Suppressor macrophage (primary cell): Measurements from ENCODE around the gene FGF18.
"Not testable (repeated sequence)": the region's sequence is repeated elsewhere in the genome, so short reads cannot be mapped to it uniquely, and the experiment has no call there.

ENCODE experiments used
- DNase-seq, 4 experiments: peaks; one replicate each; pipeline ENCODE4 v3.0.0-alpha.2; 2020 to 2022

The FGF18 gene

DNA sequence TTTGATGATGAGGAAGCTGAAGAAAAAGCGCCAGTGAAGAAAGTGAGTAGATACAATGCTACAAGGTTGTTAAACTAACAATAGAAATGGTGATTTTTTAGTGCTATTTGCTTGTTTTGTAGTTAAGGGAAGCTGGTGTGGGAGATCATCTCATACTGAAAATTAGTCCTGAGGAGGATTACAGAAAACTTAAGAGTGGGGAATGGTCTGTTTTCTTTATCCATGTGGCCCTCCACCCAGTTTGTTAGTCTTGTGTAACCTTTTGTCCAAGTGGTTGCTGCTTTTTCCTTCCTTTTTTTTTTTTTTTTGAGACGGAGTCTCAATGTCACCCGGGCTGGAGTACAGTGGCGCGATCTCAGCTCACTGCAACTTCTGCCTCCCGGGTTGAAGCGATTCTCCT lies 19.3 kb upstream of the FGF18 start:
- DNase-seq = no peak

DNA sequence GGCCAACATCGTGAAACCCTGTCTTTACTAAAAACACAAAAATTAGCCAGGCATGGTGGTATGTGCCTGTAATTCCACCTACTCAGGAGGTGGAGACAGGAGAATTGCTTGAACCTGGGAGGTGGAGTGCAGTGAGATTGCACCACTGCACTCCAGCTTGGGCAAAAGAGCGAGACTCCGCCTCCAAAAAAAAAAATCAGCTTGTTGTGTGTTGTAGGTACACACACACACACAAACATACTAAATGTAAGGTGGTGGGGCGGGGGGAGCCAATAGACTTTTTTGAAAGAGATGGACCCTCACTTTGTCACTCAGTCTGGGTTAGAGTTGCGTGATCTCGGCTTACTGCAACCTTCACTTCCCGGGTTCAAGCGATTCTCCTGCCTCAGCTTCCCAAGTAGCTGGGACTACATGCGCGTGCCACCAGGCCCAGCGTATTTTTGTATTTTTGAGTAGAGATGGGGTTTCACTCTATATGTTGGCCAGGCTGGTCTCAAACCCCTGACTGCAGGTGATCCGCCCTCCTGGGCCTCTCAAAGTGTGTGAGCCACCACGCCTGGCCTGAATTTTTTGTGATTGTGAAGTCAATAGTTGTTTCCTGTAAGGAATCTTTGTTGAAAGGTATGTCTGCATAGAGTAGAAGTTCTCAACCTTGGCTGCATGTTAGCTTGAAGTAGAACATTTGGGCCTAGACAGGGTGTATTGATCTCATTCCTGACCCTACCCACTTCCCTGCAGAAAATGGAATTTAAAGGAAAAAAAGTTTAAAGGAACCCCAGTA lies 18.1 kb upstream of the FGF18 start:
- no peak for DNase-seq

DNA sequence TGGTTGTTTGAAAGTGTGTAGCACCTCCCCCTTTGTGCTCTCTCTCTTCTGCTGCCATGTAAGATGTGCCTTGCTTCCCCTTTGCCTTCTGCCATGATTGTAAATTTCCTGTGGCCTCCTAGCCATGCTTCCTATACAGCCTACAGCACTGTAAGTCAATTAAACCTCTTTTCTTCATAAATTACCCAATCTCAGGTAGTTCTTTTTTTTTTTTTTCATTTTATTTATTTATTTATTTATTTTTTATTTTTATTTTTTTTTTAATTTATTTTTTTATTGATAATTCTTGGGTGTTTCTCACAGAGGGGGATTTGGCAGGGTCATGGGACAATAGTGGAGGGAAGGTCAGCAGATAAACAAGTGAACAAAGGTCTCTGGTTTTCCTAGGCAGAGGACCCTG lies 16.7 kb upstream of the FGF18 start:
- not testable (repeated sequence) for DNase-seq

DNA sequence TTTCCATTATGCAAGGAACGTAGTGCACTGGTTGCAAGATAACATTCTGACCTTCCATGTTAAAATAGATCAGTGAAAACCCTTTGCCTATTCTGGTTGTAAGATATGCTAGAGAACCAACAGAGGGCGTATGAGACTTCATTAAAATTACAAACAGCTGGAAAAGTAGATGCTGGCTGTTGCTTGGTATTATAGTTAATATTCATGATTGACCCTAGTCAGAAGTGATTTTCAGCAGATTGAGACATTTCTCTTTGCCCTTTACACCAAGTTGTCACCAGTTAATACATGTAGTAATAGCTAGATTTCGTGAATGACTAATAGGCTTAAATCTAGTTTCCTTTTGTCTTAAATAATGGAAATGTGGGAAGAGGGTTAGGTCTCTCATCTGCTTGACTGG lies 13.8 kb upstream of the FGF18 start:
- DNase-seq = peak in 2 of 4 experiments; percentile 17 to 24

DNA sequence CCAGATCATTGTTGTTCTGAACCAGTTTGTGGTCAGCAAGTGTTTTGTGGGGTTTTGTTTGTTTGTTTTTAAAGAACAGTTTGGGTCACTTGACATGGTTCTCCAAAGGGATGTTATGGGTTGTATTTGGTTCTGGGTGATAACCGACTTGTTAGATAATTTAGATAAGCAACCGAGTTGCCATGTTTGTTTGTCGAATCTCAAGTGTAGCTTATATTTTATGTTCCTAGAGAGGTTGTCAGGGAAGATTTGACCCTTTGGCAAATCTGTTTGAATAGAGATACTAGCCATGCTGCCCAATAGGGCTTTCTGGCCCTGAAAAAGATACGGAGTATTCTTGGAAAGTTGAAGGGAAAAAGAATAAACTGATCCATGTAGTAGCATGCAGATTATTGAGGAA lies 12.2 kb upstream of the FGF18 start:
- no peak for DNase-seq

DNA sequence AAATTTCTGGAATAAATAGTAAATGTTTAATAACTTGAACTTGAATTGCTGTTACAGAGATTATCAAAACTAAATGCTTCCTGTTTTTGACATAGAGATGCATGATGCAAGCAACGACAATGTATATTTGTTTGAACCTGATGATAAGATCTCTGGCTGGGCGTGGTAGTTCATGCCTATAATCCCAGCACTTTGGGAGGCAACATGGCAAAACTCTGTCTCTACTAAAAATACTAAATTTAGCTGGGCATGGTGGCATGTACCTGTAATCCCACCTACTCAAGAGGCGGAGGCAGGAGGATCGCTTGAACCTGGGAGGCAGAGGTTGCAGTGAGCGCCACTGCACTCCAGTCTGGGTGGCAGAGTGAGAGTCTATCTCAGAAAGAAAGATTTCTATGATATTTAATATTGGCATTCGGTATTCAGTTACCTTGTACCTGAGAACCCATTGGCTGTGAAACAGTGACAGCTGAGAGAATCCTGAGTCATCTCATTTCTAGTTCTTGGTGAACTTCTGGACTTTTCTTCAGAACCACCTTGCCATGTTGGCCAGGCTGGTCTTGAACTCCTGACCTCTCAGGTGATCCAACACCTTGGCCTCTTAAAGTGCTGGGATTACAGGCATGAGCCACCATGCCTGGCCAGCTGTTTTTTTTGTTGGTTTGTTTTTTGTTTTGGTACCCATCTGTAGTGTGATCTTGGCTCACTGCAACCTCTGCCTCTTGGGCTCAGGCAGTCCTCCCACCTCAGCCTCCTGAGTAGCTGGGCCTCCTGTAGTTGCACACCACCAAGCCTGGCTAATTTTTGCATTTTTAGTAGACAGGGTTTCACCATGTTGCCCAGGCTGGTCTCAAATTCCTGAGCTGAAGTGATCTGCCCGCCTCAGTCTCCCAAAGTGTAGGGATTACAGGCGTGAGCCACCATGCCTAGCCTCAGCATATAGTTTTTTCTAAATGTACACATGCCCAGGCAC lies 10.0 kb upstream of the FGF18 start:
- DNase-seq = no peak

DNA sequence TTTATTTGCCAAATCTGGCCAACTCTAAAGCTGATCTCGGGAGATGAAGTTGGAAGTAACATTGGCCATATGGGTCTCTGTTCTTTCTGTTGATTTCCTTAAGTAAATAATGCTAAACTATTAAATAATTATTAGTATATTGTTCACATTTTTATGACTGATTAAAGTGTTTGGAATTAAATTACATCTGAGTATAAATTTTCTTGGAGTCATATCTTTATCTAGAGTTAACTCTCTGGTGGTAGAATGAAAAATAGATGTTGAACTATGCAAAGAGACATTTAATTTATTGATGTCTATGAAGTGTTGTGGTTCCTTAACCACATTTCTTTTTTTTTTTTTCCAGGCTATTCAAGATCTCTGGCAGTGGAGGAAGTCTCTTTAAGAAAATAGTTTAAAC lies 9.3 kb upstream of the FGF18 start:
- DNase-seq = no peak

DNA sequence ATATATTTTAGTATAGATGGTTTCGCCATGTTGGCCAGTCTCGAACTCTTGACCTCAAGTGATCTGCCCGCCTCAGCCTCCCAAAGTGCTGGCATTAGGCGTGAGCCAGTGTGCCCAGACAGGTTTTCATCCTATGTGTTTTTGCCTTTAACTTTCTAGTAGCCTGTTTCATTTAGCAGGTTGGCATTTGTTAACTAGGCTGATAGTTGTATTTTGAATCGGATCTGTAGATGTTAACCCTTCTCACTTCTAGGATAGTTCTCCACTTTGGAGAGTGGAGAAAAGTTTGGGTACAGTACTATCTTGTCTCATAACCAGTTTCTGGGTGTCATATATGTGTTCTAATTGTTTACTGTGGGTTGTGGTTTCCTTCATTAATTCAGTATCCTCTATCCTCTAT lies 7.3 kb upstream of the FGF18 start:
- DNase-seq = no peak

DNA sequence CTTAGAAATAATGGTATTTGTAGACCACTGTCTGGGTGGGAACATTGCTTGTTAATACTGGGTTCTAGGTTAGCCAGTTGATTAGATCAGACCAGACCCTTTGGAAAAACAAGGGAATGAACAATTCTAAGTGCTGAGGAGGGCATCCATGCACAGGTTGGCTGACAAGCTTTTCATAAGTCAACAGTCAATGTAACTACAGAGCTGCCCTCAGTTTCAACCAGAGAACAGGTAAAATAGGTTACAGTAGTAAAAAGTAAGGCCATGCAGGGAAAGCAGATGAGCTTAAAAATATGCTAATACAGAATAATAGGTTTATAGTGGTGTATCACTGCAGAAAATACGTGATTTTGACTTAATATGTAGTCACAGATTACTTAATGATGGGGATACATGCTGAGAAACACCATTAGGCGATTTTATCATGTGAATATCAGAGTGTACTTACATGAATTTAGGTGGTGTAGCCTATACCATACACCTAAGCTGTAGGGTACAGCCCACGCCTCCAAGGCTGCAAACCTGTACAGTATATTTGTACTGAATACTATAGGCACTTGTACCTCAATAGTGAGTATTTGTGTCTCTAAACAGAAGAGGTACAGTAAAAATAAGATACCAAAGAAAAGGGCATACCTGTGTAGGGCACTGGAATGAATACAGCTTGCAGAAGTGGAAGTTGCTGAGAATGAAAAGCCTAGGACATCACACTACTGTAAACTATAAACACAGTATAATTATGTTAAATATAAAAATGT lies 6.1 kb upstream of the FGF18 start:
- DNase-seq = no peak

DNA sequence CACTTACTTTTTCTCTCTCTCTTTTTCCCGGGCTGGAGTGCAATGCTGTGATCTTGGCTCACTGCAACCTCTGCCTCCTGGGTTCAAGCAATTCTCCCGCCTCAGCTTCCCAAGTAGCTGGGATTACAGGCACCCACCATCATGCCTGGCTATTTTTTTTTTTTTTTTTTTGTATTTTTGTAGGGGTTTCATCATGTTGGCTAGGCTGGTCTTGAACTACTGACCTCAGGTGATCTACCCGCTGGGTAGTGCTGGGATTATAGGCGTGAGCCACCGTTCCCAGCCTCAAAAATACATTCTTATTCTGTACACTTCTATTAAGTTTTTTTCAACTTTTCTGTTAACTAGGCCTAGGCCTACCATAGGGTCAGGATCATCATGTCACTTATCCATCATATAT lies 5.5 kb upstream of the FGF18 start:
- not testable (repeated sequence) for DNase-seq

DNA sequence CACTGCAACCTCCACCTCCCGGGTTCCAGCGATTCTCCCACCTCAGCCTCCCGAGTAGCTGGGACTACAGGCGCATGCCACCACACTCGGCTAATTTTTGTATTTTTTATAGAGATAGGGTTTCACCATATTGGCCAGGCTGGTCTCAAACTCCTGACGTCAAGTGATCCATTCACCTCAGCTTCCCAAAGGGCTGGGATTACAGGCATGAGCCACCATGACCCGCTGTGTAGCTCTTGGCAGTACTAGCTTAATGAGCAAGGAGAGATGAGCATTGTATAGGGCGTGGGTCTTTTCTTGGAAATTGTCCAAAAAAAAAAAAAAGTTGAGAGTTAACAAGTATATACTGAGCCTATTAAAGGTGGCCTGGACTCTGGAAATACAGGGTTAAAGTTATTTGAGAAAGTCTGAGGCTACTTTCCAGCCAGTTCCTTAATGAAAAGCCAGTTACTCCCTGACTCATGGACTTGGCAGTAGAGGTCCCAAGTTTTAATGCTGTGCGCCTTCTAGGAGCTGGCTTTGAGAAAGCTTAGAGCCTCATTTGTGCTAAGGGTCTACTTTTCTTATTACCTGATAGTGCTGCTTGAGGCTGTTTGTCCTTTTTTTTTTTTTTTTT lies 4.2 kb upstream of the FGF18 start:
- no peak for DNase-seq

DNA sequence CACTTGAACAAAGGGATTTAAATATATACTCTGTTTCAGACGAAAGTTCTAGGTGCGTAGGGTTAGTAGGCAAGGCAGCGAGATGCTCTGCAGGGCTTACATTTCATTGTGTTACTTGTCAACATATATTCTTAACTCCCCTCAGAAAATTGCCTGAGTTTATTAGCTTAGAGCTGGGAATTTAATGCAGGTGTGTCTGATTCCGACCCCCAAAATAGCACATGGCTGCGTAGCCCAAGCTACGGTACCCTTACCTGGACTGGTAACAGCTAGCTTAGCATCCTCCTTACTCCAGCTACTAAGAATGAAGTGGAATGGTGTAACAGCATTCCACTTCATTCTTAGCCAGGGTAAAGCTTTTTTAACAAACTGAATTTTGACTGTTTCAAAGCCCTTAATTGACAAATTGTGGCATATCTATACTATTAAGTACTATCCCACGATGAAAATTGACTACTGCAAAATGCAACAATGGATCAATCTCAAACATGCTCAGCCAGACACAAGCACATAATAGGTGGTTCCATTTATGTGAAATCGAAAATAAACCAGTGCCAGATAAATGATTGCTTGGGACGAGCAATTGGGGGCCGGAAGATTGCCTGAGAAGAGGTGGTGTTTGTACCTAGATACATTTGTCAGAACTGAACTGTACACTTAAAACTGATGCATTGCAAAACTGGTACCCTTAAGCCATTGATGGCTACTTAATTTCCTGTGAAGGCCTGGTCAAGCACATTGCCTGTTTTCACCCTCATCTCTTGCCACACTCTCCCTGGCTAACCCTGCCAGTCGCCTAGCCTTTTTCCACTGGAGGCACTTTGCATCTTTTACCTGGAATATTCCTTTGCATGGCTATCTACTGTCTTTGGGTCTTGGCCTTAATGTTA lies 3.0 kb upstream of the FGF18 start:
- DNase-seq = no peak

DNA sequence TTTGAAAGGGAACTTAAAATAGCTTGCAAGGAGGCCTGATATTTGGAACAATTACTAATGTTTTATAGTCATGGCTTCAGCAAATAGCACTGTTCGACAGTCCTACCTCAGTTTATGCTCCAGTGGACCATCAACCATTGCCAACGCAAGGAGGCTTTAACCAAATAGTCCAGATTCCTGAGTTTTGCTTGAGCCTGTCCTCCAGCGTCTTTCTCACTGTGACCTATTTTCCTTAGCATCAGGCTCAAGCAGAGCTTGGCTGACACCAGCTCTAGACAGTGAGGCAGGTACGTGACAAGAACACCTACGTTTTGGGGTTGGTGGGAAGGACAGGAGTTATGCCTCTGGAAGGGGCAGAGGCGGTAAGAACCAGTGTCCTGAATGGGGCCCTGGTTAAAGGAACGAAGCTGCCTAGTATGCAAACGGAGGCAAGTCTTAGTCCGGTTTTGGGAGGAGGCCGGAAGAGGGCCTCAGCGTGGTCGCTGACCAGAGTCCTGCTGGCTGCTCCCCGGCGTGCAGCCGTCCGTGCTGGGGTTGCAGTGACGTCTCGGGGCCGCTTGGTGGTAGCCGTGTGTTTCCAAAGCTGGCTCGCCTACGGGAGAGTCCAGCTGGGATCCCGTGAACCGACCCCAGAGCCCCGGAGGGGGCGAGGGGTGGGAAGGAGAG lies 998 bp upstream of the FGF18 start:
- peak; percentile 83 to 89 (median 85) for DNase-seq

DNA sequence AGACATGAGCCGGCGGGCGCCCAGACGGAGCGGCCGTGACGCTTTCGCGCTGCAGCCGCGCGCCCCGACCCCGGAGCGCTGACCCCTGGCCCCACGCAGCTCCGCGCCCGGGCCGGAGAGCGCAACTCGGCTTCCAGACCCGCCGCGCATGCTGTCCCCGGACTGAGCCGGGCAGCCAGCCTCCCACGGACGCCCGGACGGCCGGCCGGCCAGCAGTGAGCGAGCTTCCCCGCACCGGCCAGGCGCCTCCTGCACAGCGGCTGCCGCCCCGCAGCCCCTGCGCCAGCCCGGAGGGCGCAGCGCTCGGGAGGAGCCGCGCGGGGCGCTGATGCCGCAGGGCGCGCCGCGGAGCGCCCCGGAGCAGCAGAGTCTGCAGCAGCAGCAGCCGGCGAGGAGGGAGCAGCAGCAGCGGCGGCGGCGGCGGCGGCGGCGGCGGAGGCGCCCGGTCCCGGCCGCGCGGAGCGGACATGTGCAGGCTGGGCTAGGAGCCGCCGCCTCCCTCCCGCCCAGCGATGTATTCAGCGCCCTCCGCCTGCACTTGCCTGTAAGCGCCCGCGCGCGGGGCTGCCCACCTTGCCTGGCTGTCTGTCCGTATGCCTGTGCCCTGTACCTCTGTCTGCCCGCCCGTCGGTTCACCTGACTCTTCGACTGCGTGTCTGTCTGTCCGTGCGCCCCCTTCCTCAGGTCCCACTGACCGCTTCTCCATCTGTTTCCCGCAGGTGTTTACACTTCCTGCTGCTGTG lies 412 bp downstream of the FGF18 start:
- peak in 3 of 4 experiments; percentile 37 to 66 (median 50) for DNase-seq

DNA sequence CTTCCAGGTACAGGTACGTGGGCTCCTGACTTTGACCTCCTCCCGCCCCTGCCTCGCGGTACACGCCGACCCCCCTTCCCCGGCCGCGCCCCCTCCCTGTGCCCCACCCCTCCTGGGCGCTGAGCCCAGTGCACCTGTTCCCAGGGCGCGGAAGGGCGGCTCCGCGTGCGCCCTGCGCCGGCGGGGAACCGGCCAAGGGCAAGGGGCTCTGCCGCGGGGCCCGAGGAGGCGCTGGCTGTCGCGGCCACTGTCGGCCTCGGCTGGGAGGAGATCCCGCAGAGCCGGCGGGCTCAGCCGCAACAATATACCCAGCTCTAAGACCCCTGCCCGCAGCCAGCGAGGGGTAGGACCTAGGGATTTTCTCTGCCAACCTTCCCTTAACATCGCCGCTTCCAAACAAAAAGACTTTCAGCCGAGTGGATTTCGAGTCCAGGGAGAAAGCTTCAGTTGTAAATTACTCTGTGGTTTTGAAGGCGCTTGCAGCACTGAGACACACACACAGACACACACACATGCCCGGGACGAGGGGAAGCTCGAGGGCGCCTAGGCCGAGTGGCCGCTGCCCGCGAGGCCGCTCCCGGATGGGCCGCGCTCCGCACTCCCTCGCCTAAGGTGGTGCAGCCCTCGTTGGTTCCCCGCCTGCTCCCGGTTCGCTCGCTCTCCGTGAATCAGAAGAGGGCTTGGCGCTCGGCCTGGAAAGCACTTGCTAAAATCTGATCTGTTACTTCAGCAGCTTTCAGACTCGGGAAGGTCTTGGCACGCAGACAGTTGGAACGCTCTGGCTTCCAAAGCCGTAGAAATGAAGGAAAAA lies 1.2 kb downstream of the FGF18 start:
- DNase-seq = peak in 3 of 4 experiments; percentile 7 to 29 (median 14)

DNA sequence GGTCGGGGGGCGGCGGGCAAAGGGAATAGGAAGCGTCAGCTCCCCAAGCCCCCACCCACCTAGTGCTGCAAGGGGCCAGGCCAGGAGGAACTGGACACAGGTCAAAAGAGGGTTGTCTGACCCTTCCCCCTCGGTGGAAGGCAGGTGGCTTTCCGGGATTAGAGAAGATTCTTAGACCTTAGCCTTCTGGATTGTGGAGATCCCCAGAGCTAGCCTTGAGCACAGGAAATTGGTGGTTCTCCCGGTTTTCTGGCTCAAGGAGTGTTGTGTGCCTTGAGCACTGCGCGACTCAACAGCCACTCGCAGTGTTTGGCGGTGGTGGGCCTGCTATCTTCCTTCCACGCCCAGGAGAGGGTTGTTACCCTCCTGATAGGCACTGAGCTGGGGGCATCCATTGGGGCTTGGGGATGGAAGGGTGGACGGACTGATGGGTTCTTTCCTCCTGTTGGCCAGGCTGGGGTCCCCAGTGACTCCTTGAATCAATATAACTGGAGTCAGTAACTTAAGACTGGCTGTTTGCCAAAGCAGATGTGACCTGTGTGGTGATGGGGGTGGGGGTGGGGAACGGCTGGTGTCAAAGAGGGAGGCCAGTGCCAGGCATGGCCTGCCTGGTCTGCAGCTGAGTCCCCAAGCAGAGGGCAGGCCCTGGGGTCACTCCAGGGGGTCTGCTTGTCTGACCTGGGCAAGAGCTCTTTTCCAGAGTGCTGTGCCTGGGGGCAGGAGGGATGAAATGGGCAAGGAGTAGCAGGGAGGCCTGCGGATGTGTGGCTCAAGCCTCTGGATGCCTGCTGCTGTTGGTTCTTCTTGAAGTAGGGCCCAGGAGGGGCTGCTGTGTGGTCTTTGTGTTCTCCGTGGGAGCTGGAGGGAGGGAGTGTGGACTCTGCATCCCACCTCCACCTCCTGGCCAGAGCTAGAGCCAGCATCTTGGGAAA lies 2.1 kb downstream of the FGF18 start:
- no peak for DNase-seq

DNA sequence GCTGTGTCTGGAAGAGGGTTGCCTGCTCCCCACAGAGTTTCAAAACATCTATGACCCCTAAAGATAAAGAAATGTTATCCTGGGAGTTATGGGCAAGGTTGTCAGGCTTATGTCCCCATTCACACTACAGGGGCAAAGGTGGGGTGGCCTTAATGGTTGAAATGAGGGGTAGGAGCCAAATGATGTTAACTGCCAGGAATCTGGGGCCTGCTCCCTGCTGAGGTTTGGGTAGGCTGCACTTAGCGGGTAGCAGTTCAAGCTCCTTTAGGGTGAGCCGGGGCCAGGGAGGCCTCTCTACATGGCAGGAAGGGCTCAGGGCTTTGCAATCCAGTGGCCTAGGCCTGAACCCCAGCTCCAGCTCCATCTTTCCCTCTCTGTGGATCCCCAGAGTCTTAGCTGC lies 3.0 kb downstream of the FGF18 start:
- no peak for DNase-seq
